Gastrocnemius medialis (tissue), 4 donors: ENCODE data around the gene LRAT.

Experiments used
- CTCF ChIP-seq, 5 experiments: fragments of 450-650 bp in 3 of 5; fragments of 200-600 bp in 2 of 5; sonication (generic) in 2 of 5; IDR thresholded peaks in 4 of 5; conservative IDR thresholded peaks in 1 of 5; 1 replicate in 4 of 5; 2 replicates in 1 of 5; pipeline ENCODE4 v1.5.1; 2016 to 2019; ENCODE audit warnings: antibody characterized with exemption in 5 of 5, mild to moderate bottlenecking in 3 of 5, moderate library complexity in 3 of 5
- POLR2A ChIP-seq, 2 donors: fragments of 450-650 bp; IDR thresholded peaks; one replicate each; pipeline ENCODE4 v1.6.1; 2017; ENCODE audit warnings: antibody characterized with exemption in 2 of 2, mild to moderate bottlenecking in 2 of 2, moderate library complexity in 2 of 2

- no peak for TF ChIP-seq CTCF (IDR thresholded peaks at IDR 0.05 in 4 of 5, conservative IDR thresholded peaks at IDR 0.05 in 1 of 5)
- TF ChIP-seq POLR2A (IDR thresholded peaks at IDR 0.05): no peak
These were observed 32.3 kb upstream of the LRAT start for GRCh38 chr4:154711522-154711921.
